Activated T-cell treated with anti-CD3 and anti-CD28 coated beads, Interleukin-2, amount 50 U/mL, for 1 hour (primary cell): Measurements from ENCODE around the gene OST4.

Experiments used
- DNase-seq: peaks from one replicate; pipeline ENCODE4 v3.0.0-alpha.2; 2020

OST4 gene

GRCh38 chr2:27023740-27024139 lies 47.7 kb downstream of the OST4 start:
- no peak for DNase-seq

GRCh38 chr2:27021253-27022049 lies 50.0 kb downstream of the OST4 start:
- DNase-seq: no peak
